ENCODE results near the gene IRX4.

DNA sequence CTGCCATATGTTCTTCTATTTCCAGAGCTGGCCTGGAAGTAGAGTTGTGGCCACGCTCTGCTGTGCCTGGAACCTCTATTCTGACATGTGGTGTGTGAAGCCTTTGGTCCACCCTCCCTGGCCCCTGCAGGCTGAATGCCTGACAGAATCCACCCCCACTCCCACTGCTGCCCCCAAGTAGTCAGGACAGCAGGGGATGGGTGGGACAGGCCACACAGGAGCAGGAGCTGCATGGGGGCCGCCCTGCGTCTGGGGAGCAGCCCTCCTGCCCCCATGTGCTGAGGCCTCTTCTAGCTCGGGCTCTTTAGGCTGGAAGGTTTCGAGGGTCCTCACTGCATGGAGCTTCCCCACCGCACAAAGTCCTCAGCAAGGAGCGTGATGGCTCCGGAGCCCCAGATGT, 32.6 kb upstream of the IRX4 start:
- TF ChIP-seq EZH2phosphoT487 (IDR thresholded peaks at IDR 0.05; ENCODE audit: borderline replicate concordance, low read depth) (no peak), EP300 (IDR thresholded peaks at IDR 0.05; ENCODE audit: borderline replicate concordance in 1 of 2, low read depth in 1 of 2, low read length in 1 of 2) (no peak), SIN3A (IDR thresholded peaks at IDR 0.05; ENCODE audit: borderline replicate concordance, low read depth, low read length) (no peak)
- TF ChIP-seq, protein P1, sequence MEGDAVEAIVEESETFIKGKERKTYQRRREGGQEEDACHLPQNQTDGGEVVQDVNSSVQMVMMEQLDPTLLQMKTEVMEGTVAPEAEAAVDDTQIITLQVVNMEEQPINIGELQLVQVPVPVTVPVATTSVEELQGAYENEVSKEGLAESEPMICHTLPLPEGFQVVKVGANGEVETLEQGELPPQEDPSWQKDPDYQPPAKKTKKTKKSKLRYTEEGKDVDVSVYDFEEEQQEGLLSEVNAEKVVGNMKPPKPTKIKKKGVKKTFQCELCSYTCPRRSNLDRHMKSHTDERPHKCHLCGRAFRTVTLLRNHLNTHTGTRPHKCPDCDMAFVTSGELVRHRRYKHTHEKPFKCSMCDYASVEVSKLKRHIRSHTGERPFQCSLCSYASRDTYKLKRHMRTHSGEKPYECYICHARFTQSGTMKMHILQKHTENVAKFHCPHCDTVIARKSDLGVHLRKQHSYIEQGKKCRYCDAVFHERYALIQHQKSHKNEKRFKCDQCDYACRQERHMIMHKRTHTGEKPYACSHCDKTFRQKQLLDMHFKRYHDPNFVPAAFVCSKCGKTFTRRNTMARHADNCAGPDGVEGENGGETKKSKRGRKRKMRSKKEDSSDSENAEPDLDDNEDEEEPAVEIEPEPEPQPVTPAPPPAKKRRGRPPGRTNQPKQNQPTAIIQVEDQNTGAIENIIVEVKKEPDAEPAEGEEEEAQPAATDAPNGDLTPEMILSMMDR (IDR thresholded peaks at IDR 0.05) = no peak

Data from SK-N-SH (cell line).